CD4-positive, alpha-beta T cell treated with Interleukin-15 for 1 hour (primary cell): Measurements from ENCODE around the gene ANK2.

ENCODE experiments used
- DNase-seq: peaks from one replicate; pipeline ENCODE4 v3.0.0-alpha.2; 2020

Gene ANK2

DNA sequence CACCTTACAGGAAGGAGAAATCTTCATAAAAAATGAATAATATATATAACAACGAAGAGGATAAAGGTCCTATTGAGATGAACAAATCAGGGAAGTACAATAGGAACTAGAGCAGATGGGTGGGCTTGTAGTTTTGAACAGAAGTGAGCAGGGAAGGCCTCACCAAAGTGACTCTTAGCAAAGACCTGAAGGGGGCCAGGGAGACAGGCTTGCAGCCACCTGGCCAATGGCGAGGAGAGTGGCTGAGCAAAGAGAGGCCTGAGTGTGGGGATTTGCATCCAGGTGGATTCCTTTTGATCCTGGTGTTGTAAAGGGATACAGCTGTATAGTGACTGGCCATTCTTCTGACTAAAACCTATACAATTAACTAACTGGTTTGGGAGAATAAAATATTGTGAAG is 358.0 kb downstream of the ANK2 start:
- no peak for DNase-seq

GRCh38 chr4:113409181-113409580 is 359.7 kb downstream of the ANK2 start:
- DNase-seq: no peak

- DNase-seq: no peak
These were observed 361.2 kb downstream of the ANK2 start for GRCh38 chr4:113410686-113411085.

GRCh38 chr4:113411496-113411938 is 362.1 kb downstream of the ANK2 start:
- no peak for DNase-seq

GRCh38 chr4:113419631-113420030 is 370.2 kb downstream of the ANK2 start:
- no peak for DNase-seq

- DNase-seq: no peak
These were observed 371.5 kb downstream of the ANK2 start for GRCh38 chr4:113420938-113421337.

- DNase-seq: no peak
These were observed 374.2 kb downstream of the ANK2 start for GRCh38 chr4:113423631-113424030.

DNA sequence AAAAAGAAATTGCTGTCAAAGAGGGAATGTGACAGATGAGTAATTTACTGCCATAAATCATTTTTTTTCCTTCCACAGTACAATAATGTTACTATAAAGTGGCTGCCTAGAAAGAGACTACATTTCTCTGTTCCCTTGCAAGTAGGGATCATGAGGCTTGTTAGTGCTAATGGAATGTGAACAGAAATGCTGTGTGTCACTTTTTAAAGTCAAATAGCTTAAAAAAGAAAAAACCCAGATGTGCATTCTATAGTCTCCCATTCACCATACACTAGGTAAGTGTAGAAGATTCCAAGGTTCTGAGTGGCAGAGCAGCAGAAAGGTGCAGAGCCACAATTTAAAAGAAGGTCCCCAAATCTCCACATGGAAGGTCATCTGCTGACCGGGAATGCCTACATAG is 383.7 kb downstream of the ANK2 start:
- DNase-seq: no peak
